ENCODE measurements around the gene HRH2. TPM values are rescaled to one million over a fixed set of nuclear protein-coding genes. Genes with fewer than 3 reads are reported as not detected.

HRH2 gene
- total RNA-seq, 3 donors from 2014 or later (not counting 1 experiment from before 2014, with no cell fraction given), result 1.4 to 13.9 (median 3.1) TPM

DNA sequence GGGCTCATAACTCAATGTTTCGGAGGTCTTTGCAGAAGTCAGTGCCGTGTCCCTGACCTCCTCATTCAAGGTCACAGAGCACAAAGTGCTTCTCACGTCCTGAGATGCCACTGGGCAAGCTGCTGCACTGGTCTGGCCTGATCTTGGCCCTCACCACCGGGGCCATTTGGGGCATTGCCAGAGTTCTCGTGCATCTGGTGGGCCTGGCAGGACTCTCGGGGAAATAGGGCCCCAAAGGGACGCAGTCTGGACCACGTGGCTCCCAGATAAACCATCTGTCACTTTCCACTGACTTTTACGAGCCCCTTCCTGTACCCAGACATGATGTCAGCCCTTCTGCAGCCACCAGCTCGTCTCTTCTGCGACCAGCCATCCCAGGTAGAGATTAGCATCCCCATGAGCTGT lies 54.8 kb downstream of the HRH2 start:
- Mint-ChIP-seq H3K27me3 (ENCODE audit: low read depth in 2 of 2) (peaks cover 9 to 12% of the 10 kb centered on the region in 2 donors), H3K27ac (no peak overlapping the region), H3K9me3 (peaks cover 0 to 3% of the 10 kb centered on the region in 2 donors), H3K4me1 (no peaks in the 10 kb centered on the region), H3K4me3 (no peak overlapping the region), H3K36me3 (peaks cover 6% of the 10 kb centered on the region)
- TF ChIP-seq, protein P1, sequence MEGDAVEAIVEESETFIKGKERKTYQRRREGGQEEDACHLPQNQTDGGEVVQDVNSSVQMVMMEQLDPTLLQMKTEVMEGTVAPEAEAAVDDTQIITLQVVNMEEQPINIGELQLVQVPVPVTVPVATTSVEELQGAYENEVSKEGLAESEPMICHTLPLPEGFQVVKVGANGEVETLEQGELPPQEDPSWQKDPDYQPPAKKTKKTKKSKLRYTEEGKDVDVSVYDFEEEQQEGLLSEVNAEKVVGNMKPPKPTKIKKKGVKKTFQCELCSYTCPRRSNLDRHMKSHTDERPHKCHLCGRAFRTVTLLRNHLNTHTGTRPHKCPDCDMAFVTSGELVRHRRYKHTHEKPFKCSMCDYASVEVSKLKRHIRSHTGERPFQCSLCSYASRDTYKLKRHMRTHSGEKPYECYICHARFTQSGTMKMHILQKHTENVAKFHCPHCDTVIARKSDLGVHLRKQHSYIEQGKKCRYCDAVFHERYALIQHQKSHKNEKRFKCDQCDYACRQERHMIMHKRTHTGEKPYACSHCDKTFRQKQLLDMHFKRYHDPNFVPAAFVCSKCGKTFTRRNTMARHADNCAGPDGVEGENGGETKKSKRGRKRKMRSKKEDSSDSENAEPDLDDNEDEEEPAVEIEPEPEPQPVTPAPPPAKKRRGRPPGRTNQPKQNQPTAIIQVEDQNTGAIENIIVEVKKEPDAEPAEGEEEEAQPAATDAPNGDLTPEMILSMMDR (IDR thresholded peaks at IDR 0.05), result no peak
- no peak for ATAC-seq
- H3K9me3 ChIP-seq (ENCODE audit: control insufficient read depth, insufficient read depth, low read length), result peaks cover 7% of the 10 kb centered on the region
- no peak overlapping the region for H3K27ac ChIP-seq (ENCODE audit: low read length)
- DNase-seq, result no peak
- no peak overlapping the region for H3K4me3 ChIP-seq (ENCODE audit: low read length)
- no peaks in the 10 kb centered on the region for H3K27me3 ChIP-seq (ENCODE audit: control insufficient read depth, insufficient read depth, low read length)
- WGBS (ENCODE audit: insufficient coverage), result 43% methylated on average over 11 of the region's 11 CpGs
- no peaks in the 10 kb centered on the region for H3K36me3 ChIP-seq (ENCODE audit: control insufficient read depth, insufficient read depth, low read length)
- intact Hi-C loops (cut with micrococcal nuclease), result no loop called here
- no peaks in the 10 kb centered on the region for H3K4me1 ChIP-seq (ENCODE audit: control insufficient read depth, insufficient read depth, low read length)

DNA sequence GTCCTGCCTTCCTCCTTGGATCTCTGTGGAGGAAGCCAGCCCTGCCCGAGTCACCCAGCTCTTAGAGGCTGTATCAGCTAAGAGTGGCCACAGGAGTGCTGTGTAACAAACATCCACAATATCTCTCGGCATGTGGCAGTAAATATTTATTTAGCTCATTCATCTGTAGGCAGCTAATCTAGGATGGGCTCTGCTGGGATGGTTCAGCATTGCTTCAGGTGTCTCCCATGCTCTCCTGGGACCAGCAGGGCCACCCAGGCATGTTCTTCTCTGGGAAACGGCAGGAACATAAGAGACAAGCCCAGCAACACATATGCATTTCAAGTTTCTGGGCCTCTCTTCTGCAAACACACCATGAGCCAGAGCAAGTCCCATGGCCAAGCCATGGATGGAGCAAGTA lies 56.1 kb downstream of the HRH2 start:
- peaks cover 7% of the 10 kb centered on the region for H3K9me3 ChIP-seq (ENCODE audit: control insufficient read depth, insufficient read depth, low read length)
- no peak for DNase-seq
- no peaks in the 10 kb centered on the region for H3K4me1 ChIP-seq (ENCODE audit: control insufficient read depth, insufficient read depth, low read length)
- H3K27ac ChIP-seq (ENCODE audit: low read length), result no peak overlapping the region
- no peak overlapping the region for H3K4me3 ChIP-seq (ENCODE audit: low read length)
- H3K4me1 Mint-ChIP-seq, result no peaks in the 10 kb centered on the region
- no peaks in the 10 kb centered on the region for H3K36me3 ChIP-seq (ENCODE audit: control insufficient read depth, insufficient read depth, low read length)
- no peak overlapping the region for H3K27ac Mint-ChIP-seq
- peaks cover 6% of the 10 kb centered on the region for H3K36me3 Mint-ChIP-seq
- TF ChIP-seq, protein P1 (IDR thresholded peaks at IDR 0.05), result no peak
- WGBS (ENCODE audit: insufficient coverage), result 97% methylated on average over 3 of the region's 3 CpGs
- H3K4me3 Mint-ChIP-seq, result no peak overlapping the region
- no peak for ATAC-seq
- intact Hi-C loops (cut with micrococcal nuclease), result no loop called here
- peaks cover 0 to 3% of the 10 kb centered on the region in 2 donors for H3K9me3 Mint-ChIP-seq
- peaks cover 7 to 17% of the 10 kb centered on the region in 2 donors for H3K27me3 Mint-ChIP-seq (ENCODE audit: low read depth in 2 of 2)
- no peaks in the 10 kb centered on the region for H3K27me3 ChIP-seq (ENCODE audit: control insufficient read depth, insufficient read depth, low read length)

DNA sequence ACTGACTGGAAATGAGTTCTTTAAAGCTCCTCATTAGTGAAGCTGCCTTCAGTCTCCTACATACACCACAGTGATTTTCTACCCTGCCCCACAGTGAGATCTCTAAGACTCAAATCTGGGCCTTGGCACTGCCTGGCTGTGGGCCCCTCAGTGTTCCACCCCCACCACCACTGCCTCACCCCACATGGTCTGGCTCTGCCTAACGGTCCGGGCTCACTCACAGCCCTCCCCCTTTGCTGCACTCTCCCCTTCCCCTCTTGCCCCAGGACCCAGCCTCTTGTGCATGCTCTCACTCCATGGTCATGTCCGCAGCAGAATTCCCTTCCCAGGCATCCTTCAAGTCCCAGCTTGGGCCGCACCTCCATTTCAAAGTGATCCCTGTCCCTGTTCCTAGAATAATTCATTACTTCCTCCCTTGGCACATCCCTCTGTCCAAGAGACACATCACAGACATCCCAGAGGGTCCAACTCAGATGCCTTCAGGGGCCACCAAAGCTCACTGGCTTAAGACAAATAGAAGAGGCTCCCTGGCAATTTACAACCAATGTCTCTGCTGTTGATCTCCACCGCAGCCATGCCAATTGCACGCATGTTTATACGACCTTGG lies 56.7 kb downstream of the HRH2 start:
- Mint-ChIP-seq H3K27ac (no peak overlapping the region), H3K9me3 (peaks cover 0 to 3% of the 10 kb centered on the region in 2 donors), H3K4me3 (no peak overlapping the region), H3K27me3 (ENCODE audit: low read depth in 2 of 2) (peaks cover 5 to 17% of the 10 kb centered on the region in 2 donors), H3K4me1 (no peaks in the 10 kb centered on the region), H3K36me3 (peaks cover 6% of the 10 kb centered on the region)
- intact Hi-C loops (cut with micrococcal nuclease), result no loop called here
- WGBS (ENCODE audit: insufficient coverage), result 91% methylated on average over 7 of the region's 7 CpGs
- no peak for ATAC-seq
- H3K27ac ChIP-seq (ENCODE audit: low read length), result no peak overlapping the region
- no peaks in the 10 kb centered on the region for H3K36me3 ChIP-seq (ENCODE audit: control insufficient read depth, insufficient read depth, low read length)
- no peak for DNase-seq
- peaks cover 7% of the 10 kb centered on the region for H3K9me3 ChIP-seq (ENCODE audit: control insufficient read depth, insufficient read depth, low read length)
- TF ChIP-seq, protein P1 (IDR thresholded peaks at IDR 0.05), result no peak
- H3K27me3 ChIP-seq (ENCODE audit: control insufficient read depth, insufficient read depth, low read length), result no peaks in the 10 kb centered on the region
- no peaks in the 10 kb centered on the region for H3K4me1 ChIP-seq (ENCODE audit: control insufficient read depth, insufficient read depth, low read length)
- no peak overlapping the region for H3K4me3 ChIP-seq (ENCODE audit: low read length)
